HG03571 (cell line): Measurements from ENCODE around the gene NFRKB.

Experiments used
- ATAC-seq: cut with Tn5 transposase; IDR thresholded peaks from one replicate; pipeline ENCODE4 v1.9.1; 2021; ENCODE audit not compliant: unreplicated experiment

NFRKB gene

DNA sequence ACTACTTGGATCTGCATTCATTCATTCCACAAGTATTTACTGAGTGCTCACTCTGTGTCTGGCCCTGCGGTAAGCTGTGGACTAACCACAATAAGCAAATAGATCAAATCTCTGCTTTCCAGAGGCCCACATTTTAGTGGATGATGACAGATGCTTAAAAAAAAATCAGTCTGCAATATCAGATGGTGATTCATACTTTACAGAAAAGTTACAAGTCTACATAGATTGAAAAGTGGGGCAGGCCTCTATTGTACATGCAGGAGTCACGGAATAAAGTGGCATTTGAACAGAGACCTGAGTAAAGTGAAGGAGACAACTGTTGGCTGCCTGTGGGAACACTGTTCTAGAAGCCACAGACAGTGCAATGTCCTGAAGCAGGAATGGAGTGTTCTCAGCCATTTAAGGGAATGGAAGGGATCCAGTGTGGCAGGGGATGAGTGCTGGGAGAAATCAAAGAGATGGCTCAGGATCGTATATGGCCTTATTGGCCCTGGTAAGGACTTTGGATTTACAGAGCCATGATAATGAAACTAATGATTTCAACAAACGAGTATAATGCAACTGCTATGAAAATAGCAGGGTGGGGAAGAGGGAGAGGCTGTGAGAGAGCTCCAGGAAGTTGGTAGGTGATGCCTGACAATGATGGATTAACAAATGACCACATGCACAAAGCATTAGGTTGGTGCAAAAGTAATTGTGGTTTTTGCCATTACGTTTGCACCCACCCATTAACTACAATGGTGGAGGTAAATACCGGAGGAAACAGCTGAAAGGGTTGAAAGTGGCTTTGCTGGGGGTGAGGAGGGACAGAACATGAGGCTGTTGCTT lies 48.7 kb downstream of the NFRKB start:
- ATAC-seq: no peak
